Thymus (tissue), 2 donors: ENCODE results near the gene ELMO3. TPM values are rescaled to one million over a fixed set of nuclear protein-coding genes. Genes with fewer than 3 reads are reported as not detected.

Experiments used
- polyA plus RNA-seq: library from polyadenylated mRNA; stranded (reverse); fragments of 200-250 nt; gene quantifications from one replicate; pipeline ENCODE4 v1.2.3, GENCODE V29; 2013
- total RNA-seq: library from RNA; stranded (reverse); fragments of 120-200 nt; gene quantifications from one replicate; pipeline ENCODE4 v1.2.4, GENCODE V29; 2013
- donor health status: healthy.

The ELMO3 gene
- total and polyA plus RNA-seq, 2 donors = 2.3 to 15.3 TPM

Other genes starting within 250 kb of the ELMO3 start
- gene CES3, start 237.9 kb upstream of the ELMO3 start, total RNA-seq = 0.09 TPM
- gene CES3, start 237.9 kb upstream of the ELMO3 start, polyA plus RNA-seq = 0.32 TPM
- gene CES4A, start 210.5 kb upstream of the ELMO3 start, total RNA-seq = 2.1 TPM
- 14.6 TPM for gene CES4A, start 210.5 kb upstream of the ELMO3 start, polyA plus RNA-seq
- gene CBFB, start 170.0 kb upstream of the ELMO3 start, total RNA-seq = 54.3 TPM
- gene CBFB, start 170.0 kb upstream of the ELMO3 start, polyA plus RNA-seq = 49.4 TPM
- gene PHAF1, start 89.2 kb upstream of the ELMO3 start, total RNA-seq = 7.7 TPM
- gene PHAF1, start 89.2 kb upstream of the ELMO3 start, polyA plus RNA-seq = 12.0 TPM
- gene B3GNT9, start 48.1 kb upstream of the ELMO3 start, total RNA-seq = 1.3 TPM
- gene B3GNT9, start 48.1 kb upstream of the ELMO3 start, polyA plus RNA-seq = 3.2 TPM
- 12.5 TPM for gene TRADD, start 39.2 kb upstream of the ELMO3 start, total RNA-seq
- 33.9 TPM for gene TRADD, start 39.2 kb upstream of the ELMO3 start, polyA plus RNA-seq
- gene FBXL8, start 39.2 kb upstream of the ELMO3 start, total RNA-seq = 2.0 TPM
- gene FBXL8, start 39.2 kb upstream of the ELMO3 start, polyA plus RNA-seq = 12.0 TPM
- 4.1 TPM for gene HSF4, start 34.4 kb upstream of the ELMO3 start, total RNA-seq
- gene HSF4, start 34.4 kb upstream of the ELMO3 start, polyA plus RNA-seq = 50.8 TPM
- 2.3 TPM for gene NOL3, start 28.6 kb upstream of the ELMO3 start, total RNA-seq
- gene NOL3, start 28.6 kb upstream of the ELMO3 start, polyA plus RNA-seq = 28.2 TPM
- 5.2 TPM for gene MATCAP1, start 15.2 kb upstream of the ELMO3 start, total RNA-seq
- 24.6 TPM for gene MATCAP1, start 15.2 kb upstream of the ELMO3 start, polyA plus RNA-seq
- gene EXOC3L1, start 9.0 kb upstream of the ELMO3 start, total RNA-seq = 0.57 TPM
- 2.2 TPM for gene EXOC3L1, start 9.0 kb upstream of the ELMO3 start, polyA plus RNA-seq
- 47.7 TPM for gene E2F4, start 7.0 kb upstream of the ELMO3 start, total RNA-seq
- gene E2F4, start 7.0 kb upstream of the ELMO3 start, polyA plus RNA-seq = 46.9 TPM
- 35.2 TPM for gene TMEM208, start 28.0 kb downstream of the ELMO3 start, total RNA-seq
- gene TMEM208, start 28.0 kb downstream of the ELMO3 start, polyA plus RNA-seq = 71.8 TPM
- 5.6 TPM for gene FHOD1, start 48.4 kb downstream of the ELMO3 start, total RNA-seq
- 27.8 TPM for gene FHOD1, start 48.4 kb downstream of the ELMO3 start, polyA plus RNA-seq
- 0.09 TPM for gene SLC9A5, start 49.8 kb downstream of the ELMO3 start, total RNA-seq
- gene SLC9A5, start 49.8 kb downstream of the ELMO3 start, polyA plus RNA-seq = 1.1 TPM
- 12.6 TPM for gene PLEKHG4, start 80.4 kb downstream of the ELMO3 start, total RNA-seq
- 16.8 TPM for gene PLEKHG4, start 80.4 kb downstream of the ELMO3 start, polyA plus RNA-seq
- gene KCTD19, start 127.6 kb downstream of the ELMO3 start, total RNA-seq = 0.19 TPM
- gene KCTD19, start 127.6 kb downstream of the ELMO3 start, polyA plus RNA-seq = 0.34 TPM
- gene LRRC36, start 127.7 kb downstream of the ELMO3 start, total RNA-seq = 0.19 TPM
- gene LRRC36, start 127.7 kb downstream of the ELMO3 start, polyA plus RNA-seq = 0.78 TPM
- 1.6 TPM for gene TPPP3, start 194.4 kb downstream of the ELMO3 start, total RNA-seq
- 9.0 TPM for gene TPPP3, start 194.4 kb downstream of the ELMO3 start, polyA plus RNA-seq
- 0.52 TPM for gene ZDHHC1, start 217.3 kb downstream of the ELMO3 start, total RNA-seq
- gene ZDHHC1, start 217.3 kb downstream of the ELMO3 start, polyA plus RNA-seq = 2.5 TPM
- 0.09 TPM for gene HSD11B2, start 232.0 kb downstream of the ELMO3 start, total RNA-seq
- 7.8 TPM for gene HSD11B2, start 232.0 kb downstream of the ELMO3 start, polyA plus RNA-seq